T follicular helper cell (primary cell): Measurements from ENCODE around the gene SPRY2.
"Not testable (repeated sequence)": the region's sequence is repeated elsewhere in the genome, so short reads cannot be mapped to it uniquely, and the experiment has no call there.

Source experiments
- DNase-seq: peaks from one replicate; pipeline ENCODE4 v3.0.0-alpha.2; 2020; ENCODE audit warnings: low read depth
- total RNA-seq, 2 experiments: gene quantifications; one replicate each; lab custom pipeline; 2026; lab: John Stamatoyannopoulos, UW

Gene SPRY2, protein sequence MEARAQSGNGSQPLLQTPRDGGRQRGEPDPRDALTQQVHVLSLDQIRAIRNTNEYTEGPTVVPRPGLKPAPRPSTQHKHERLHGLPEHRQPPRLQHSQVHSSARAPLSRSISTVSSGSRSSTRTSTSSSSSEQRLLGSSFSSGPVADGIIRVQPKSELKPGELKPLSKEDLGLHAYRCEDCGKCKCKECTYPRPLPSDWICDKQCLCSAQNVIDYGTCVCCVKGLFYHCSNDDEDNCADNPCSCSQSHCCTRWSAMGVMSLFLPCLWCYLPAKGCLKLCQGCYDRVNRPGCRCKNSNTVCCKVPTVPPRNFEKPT
- total RNA-seq = 0 to 0.04 reads per million in 2 experiments

DNA sequence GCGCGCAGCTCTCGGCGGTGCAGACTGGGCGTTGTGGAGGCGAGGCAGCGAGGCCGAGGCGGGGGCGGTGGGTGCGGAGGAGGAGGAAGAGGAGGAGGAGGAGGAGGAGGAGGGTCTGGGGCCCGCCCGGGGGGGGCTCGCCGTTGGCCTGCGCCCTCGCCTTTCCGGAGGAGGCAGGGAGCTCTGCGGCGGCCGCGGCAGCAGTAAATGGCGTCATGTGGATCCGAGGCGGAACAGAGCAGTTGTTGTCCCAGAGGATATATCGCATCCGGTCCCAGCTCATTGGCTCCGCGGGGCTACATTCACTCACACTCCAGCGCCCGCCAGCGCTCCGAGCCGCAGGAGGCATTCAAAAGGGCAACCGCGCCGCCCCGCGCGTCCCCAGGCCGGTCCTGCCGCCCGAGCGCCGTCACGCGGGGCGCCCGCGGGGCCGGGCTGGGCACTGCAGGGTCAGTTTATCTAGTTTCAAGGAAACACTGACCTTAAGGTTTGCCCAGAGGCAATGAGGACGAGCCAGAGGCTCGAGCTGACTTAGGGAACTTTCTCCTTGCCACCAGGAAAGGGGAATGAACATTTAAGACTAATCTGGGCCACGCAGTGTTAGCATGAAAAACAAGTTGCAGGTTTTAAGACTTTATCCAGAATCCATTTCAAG is at the start of gene SPRY2:
SPRY2 (minus strand) TSS at position 26 of the 655 bp plus-strand sequence. CDS start 3,421 bp downstream, outside the sequence.
- DNase-seq = no peak

DNA sequence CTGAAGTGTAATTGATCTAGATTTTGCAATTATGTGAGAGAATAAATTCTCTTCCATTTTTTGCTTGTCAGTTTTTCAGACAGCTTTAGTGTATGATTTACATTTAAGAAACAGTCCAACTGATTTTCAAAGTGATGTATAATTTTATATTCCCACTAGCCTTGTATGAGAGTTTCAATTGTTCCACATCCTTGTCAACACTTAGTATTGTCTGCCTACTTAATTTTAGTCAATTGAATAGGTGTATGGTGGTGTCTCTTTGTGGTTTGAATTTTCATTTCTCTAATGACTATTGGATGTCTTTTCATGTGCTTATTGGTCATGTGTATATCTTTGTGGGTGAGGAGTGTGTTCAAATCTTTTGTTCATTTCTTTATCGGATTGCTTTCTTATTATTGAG is 49.4 kb upstream of the SPRY2 start:
- no peak for DNase-seq

DNA sequence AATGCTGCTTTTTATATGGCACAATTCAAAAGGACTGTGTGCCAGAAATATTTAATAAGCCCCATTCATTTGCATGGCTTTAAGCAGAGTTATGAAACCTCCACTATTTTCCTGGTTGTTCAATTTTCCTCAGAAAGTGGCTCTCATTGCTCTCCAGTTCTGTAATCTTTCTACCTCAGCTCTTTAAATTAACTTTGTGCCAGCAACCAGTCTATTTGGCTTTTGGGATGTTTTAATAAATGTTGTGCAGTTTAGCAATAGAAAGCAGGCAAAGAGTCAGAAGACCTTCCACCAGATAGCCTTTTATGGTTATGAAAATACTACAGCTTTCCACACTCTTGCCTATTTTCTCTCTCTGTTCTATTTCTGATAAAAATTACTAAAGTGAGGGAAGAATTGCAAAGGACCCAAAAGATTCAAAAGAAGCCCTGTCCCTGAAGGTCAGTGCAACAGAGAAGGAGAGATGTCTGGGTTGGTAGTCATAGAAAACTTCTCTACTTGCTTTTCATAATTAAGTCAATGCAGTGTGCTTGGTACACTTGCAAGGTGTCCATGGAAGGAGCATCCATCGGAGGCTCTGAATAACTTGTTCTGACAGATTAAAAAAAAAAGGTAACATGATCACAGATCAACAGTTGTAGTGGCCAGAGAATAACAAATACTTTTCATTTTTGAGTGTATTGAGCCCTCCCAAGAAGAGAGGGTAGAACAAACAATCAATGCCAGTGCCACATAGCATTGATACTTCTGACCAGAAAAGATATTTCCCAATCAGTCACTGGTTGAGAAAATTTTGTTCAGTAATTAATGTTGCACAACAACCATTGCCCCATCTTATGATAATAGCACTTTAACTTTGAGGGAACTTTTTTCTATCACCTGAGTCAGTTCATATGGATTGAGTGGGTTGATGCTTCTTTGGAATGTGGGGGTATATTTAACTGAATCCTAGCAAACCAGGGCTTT is 48.4 kb upstream of the SPRY2 start:
- DNase-seq = no peak

DNA sequence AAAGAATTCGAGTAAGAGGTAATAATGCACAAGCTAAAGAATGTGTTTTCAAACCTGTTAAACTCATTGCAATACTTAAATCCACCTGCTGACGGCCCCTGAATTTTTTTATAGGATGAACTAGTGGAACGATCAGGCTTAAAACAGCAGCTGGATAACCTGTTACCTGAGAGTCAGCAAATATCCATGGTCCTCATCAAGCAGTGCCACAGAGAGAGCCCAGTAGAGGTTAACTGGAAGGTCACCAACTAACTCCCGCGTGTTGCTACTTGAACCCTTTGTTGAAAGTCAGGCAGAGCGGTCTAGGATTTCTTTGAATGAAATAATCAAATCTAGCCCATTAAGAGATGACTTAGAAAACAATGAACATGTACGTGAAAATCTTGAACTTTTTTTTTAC is 47.6 kb upstream of the SPRY2 start:
- DNase-seq = no peak

DNA sequence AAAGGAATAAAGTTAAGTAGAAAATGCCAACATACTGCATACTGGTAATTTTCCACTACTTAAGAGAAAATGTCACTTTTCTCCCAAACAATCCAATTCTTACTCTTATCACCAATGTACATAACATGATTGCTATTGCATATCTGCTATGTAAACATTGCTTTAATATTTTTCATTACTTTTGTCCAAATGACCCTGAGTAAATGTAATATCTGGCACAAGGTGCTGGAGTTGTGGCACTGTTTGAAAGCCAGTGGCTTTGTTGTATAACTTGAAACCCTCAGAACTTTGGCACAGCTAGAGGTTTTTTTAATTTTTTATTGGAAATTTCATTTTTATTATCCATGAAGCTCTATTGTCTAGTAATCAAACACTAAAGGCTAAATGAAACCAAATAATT is 45.7 kb upstream of the SPRY2 start:
- no peak for DNase-seq

DNA sequence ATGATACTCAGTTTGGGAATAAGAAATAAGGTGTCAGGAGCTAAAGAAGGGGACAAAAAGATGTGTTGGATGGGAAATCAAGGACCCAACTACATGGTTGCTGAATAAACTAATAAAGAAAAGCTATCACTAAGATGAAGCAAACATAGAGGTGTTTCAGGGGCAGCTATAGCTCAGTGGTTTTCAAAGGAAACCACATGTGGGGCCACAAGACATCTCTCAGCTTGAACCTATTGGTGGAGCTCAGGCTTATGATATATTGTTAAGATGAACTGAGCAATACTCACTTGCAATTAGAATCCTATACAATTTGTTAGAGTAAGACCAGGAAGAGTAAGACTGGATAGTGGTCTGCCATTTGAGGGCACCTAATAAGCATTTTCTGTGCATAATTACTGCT is 45.1 kb upstream of the SPRY2 start:
- no peak for DNase-seq

DNA sequence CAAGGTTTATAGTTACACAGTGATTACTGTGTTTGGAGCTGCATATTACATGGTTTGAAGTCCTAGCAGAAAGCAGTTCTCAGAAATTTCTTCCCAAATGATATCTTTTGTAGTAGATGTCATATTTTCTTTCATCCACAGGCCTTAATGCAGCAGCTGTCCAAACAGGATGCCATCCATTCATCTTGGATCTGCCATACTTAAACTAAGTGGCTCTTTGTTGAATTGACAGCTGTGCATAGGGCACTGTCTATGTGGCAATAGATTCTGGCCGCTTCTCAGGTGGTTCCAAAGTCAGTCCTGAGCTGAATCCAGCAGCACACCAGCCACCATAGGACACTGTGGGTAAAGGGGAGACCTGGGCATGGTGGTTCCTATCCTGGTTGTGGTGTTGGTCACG is 41.6 kb upstream of the SPRY2 start:
- DNase-seq = no peak

DNA sequence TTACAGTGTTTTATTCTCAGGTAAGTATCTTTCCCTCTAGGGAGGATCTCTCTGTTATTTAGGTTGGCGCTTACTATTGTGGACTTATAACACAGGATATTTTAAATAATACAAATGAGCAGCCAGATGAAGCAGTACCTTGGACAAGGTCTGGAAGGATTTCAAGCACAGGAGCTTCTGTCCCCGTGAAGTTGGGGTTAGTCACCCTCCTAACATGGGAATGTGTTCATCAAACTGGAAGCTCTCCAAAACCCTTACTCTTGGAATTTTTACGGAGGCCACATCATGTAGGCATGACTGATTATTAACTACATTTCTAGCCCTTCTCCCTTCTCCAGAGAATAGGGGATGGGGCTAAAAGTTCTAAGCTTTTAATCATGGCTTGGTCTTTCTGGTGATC is 38.3 kb upstream of the SPRY2 start:
- DNase-seq = no peak

DNA sequence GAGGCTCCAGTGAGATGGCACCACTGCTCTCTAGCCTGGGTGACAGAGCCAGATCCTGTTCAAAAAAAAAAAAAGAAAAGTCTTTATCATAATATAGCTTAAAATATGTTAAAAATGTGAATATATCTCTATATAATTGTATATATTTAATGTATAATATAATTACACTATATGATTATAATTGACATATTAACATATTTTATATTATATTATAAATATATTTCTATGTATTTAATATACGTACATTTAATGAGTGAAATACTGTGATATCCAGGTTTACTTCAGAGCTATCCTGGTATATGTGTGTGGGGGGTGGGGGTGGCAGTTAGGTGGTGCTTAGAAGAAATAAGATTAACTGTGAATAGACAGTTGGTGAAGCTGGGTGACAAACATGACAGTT is 35.6 kb upstream of the SPRY2 start:
- no peak for DNase-seq

DNA sequence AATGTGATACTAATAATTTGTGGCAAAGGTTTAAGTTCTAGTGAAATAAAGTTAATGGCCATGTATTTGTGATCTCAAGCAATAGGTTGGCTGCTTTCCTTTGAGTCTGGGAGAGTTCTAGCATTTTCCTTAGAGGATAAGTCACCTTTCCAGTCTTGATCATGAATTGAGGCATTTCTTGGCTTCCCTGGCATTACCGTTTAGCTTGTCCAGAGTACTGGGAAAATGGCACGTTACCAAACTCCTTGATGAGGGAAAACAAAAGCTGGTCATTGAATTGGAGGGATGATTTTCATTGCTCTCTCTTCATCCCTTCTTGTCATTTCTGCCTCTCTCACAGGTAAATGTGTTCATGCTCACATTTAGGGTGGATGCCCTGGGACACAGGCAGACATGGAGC is 34.0 kb upstream of the SPRY2 start:
- DNase-seq = no peak

DNA sequence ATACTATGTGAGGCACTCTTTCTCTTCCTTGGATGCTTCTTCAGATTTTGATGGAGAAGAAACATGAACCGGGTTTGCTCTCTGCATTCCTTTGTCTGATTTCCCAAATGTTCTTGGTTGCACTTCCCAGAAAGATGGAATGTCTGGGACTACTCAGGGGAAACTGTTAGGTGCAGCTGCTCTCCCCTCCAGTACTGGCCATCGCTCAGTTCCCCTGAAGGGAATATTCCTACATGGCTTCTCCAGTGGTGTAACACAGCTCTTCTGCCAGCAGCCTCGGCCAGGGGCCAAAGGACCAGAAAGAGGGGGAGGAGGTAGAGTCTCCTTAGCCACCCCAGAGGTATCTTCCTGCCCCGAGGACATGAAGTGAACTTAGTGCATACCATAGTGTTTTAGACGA is 33.5 kb upstream of the SPRY2 start:
- DNase-seq = no peak

DNA sequence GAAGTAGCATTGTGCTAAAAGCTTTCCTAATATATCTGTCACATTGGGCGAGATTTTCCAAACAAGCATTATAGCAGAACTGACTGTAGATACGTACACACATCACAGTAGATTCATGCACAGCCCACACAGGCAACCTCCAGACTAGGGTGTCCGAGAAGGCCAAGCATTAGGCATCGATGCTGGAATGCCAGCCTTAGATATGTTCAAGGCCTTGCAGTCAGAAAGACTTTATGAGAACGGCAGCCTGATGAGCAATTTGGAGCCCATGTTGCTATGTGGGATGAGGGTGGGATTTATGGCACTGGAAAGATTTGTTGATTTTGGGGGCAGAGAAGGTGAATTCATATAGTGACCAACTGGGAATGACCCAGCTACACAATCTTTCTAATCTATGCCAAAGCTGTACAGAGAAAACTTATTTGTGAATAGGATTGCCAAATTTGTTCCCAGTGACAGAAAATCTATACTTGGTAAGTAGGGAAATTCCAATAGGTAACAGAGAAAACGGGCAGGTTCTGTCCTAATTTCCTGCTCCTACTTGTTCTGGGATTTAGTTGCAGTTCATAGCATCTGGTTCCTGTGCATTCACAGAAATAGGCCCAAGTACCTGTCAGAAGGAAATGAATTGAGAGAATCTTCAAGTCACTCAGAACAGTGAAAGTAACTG is 31.0 kb upstream of the SPRY2 start:
- DNase-seq = no peak

DNA sequence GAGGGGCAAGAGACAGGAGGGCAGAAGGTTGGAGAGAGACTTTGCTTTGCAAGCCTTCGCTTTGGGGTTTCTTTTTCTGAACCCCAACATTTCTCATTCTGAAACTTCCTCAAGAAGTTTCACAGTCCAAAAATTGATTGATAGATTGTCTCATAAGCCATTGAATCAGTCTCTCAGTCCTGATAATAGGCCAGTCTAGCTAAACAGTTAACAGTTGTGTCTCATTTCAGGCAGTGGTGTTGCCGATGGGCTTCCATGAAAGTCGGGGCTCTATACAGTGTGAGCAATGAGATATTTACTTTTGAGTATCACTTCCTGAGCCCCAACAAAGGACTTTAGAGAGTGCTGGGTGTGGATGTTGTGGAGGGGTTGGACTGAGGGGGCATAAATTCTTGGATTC is 26.5 kb upstream of the SPRY2 start:
- DNase-seq = no peak

DNA sequence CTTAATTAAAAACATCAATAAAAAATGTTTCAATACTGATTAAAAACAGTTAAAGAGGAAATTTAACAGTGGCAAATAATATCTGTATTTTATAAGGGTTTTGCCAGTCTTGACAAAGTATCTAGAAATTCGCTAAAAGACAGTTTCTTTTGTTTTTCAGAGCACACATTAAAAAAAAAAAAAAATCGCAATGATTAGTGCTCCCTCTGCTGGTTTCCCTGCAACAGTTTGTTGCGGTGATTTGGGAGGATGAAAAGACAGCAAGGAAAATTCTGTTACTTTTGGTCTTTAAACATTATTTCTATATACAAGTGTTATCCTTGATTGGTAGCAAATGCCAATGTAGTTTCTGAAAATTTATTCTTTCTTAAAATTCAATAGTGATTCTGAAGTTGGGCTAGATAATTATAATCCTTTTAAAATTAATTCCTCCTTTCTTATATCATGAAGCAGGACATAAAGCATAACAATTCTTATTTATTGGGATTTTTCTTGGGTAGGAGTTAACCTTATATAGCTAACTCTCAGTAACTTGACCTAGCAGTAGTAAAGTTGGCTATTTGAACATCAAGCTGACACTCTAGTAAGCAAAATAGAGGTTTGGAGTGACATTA is 23.1 kb upstream of the SPRY2 start:
- no peak for DNase-seq

DNA sequence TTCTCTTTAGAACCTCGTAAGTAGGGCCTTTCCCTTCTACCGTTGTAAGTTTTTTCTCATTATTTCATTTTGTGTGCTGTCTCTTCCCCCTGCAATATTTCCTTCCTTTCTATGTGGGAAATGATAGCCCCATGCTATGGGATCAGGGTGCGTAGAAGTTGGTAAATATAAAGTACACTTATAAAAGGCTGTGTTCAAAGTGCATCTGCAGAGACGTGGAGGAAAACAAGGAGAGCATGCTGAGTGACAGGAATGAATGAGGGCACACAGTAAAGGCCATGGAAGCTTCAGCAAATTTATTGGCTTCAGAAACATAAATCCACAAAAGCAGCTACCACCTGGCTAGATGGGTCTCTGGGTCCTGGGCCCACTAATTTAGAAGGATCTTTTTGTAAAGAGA is 21.6 kb upstream of the SPRY2 start:
- no peak for DNase-seq

DNA sequence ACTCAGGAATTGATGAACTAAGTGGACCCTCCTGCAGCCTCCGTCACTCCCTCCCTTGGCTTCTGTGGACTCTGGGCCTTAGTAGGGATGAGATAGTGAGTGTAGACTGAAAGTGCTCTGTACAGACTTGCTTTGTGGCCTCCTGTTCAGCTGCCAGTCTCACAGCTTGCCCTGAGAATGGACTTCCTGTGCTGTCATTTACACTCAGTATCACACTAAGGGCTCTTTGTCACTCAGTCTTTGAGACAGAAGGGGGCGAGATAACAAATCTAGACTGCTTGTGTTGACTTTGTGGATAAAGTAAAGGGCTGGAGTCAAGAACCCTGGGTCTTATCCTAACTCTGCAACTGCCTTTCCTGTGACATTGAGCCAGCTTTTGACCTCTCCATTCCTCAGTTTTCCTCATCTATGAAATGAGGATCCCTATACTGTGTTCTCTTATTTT is 21.0 kb upstream of the SPRY2 start:
- DNase-seq = no peak

DNA sequence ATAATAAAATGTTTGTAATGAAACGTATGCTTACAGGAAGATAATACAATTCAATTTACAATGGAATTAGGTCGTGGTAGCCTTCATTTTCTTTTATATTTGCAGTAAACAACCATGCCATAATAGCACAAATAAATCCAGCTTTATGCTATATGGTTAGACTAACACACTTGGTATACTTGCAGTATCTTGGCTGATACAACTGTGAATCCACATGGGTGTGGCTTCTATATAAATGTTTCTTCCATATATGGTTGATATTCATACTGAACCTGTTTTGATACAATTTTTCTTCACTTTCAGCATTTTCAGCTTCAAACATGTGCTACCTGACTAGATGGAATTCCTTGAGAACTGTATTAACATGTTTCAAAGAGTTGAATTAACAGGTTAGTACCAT is 20.4 kb upstream of the SPRY2 start:
- DNase-seq = no peak

DNA sequence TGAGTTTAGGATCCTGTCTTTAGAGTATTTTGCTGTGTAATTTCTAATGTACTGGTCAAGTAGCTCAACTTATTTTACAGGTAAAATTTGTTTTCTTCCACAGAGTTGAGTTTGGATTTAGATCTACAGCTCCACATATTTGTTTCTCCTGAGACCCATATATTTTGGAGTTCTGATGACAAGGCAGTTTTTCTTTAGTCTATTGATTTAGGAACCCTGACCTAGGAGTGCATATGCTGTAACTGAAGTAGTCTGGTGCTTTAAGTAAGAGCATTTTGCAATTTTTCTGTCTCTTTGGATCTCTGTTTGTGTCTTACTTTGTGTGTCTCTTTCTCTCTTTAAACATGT is 19.5 kb upstream of the SPRY2 start:
- DNase-seq = no peak

DNA sequence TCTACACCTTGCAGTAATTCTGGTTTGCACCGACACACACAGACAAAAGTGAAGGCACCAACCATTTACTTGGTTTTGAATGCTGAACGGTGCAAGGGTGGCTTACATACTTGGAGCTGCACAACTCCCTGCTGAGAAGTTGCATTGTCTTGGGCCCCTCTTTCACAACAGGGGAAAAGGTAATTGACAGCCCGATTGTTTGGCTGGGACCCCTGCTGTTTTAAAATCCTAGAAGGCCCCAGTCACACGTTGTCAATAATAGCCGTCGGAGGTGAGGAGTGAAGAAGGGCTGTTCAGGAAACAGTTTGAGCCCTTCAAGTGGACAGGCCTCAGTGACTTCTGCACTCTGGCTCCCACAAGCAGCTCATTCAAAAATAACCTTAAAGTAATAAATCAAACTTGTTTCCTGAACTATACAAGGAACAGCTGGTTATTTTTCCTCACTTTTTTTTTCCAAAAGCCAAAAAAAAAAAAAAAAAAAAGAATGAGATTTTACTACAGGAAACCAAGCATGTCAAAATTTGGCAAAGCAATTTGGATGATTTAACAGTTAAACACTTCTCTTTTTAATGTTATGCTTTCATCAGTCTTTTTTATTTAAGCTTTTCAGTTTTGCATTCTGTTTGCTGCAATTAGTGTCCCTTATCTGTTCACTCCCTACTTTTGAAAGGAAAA is 19.0 kb upstream of the SPRY2 start:
- no peak for DNase-seq

DNA sequence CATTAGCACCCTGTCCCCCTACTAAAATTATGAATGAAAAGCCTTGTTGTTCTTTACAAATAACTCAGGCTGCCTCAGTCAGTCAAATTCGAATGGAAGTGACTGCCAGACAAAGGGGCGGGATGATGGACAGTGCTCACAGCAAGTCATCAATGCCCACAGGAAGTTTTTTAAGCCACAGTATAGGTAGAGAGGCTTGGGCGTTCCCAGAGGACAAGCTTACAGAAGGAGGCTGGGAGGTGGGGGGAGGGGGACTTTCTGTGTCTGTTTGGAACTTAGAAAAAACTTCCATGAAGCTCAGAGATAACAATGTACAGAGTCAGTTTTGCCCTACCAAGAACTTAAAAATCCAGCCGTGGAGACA is 18.5 kb upstream of the SPRY2 start:
- DNase-seq = no peak

DNA sequence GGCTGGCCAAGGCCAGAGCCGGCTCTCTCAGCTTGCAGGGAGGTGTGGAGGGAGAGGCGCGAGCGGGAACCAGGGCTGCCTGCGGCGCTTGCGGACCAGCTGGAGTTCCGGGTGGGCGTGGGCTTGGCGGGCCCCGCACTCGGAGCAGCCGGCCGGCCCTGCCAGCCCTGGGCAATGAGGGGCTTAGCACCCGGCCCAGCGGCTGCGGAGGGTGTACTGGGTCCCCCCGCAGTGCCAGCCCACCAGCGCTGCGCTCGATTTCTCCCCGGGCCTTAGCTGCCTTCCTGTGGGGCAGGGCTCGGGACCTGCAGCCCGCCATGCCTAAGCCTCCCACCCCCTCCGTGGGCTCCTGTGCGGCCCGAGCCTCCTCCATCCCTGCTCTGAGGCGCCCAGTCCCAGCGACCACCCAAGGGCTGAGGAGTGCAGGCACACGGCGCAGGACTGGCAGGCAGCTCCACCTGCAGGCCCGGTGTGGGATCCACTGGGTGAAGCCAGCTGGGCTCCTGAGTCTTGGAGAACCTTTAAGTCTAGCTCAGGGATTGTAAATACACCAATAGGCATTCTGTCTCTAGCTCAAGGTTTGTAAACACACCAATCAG is 14.7 kb upstream of the SPRY2 start:
- not testable (repeated sequence) for DNase-seq
